H1 (cell line): ENCODE results near the gene KCNH4. TPM values are rescaled to one million over a fixed set of nuclear protein-coding genes. Genes with fewer than 3 reads are reported as not detected.
"Not testable (repeated sequence)": the region's sequence is repeated elsewhere in the genome, so short reads cannot be mapped to it uniquely, and the experiment has no call there.

ENCODE experiments used
- CTCF ChIA-PET: fragments of 300-600 bp; sonication (Branson Sonifier 250); formaldehyde crosslinking; loops from one replicate; lab custom pipeline; 2021; ENCODE audit not compliant: partially characterized antibody; lab: Charles Lee
- POLR2A ChIA-PET: fragments of 300-600 bp; sonication (Branson Sonifier 250); formaldehyde crosslinking; loops from one replicate; lab custom pipeline; 2021; ENCODE audit warnings: inconsistent platforms; ENCODE audit not compliant: partially characterized antibody; lab: Charles Lee
- DNase-seq, 2 experiments: peaks; one replicate each; pipeline versions ENCODE4 v3.0.0 to v3.0.0-alpha.2; 2010 to 2022; ENCODE audit warnings: low spot score in 2 of 2, low read depth in 1 of 2, mixed read lengths in 1 of 2
- FAIRE-seq: peaks from 2 replicates; lab custom pipeline; 2011; peaks lifted over from hg19 to GRCh38; lab: Jason Lieb, UNC
- H2AFZ ChIP-seq: 2 replicates; pipeline ENCODE4 v1.8.1; 2012; ENCODE audit warnings: low read length, inconsistent platforms
- H2AK5ac ChIP-seq: 2 replicates; pipeline ENCODE4 v1.6.1; 2013; ENCODE audit warnings: low read depth, low read length
- H2BK120ac ChIP-seq: replicated peaks from 2 replicates; pipeline ENCODE3; 2013; ENCODE audit warnings: low read depth, low read length, inconsistent platforms
- H2BK12ac ChIP-seq: 2 replicates; pipeline ENCODE4 v1.6.1; 2013; ENCODE audit warnings: low read depth, low read length
- H2BK15ac ChIP-seq: 2 replicates; pipeline ENCODE4 v1.6.1; 2013; ENCODE audit warnings: low read length
- H2BK20ac ChIP-seq: 2 replicates; pipeline ENCODE4 v1.6.1; 2013; ENCODE audit warnings: low read length
- H2BK5ac ChIP-seq: 2 replicates; pipeline ENCODE4 v1.6.1; 2013; ENCODE audit warnings: low read depth, low read length
- H3K14ac ChIP-seq: 2 replicates; pipeline ENCODE4 v1.6.1; 2013; ENCODE audit warnings: inconsistent platforms; ENCODE audit not compliant: insufficient read length
- H3K18ac ChIP-seq: 2 replicates; pipeline ENCODE4 v1.6.1; 2013; ENCODE audit warnings: low read length; ENCODE audit errors: extremely low read depth
- H3K23ac ChIP-seq: 2 replicates; pipeline ENCODE4 v1.6.1; 2013; ENCODE audit warnings: inconsistent platforms; ENCODE audit not compliant: insufficient read length
- H3K23me2 ChIP-seq: 2 replicates; pipeline ENCODE4 v1.6.1; 2013; ENCODE audit warnings: low read depth, low read length
- H3K27ac ChIP-seq: 2 replicates; pipeline ENCODE4 v1.6.1; 2011; ENCODE audit warnings: low read depth, low read length, inconsistent platforms
- H3K27me3 ChIP-seq, 4 experiments: replicated peaks in 1 of 4; 1 replicate in 1 of 4; 2 replicates in 3 of 4; pipeline versions ENCODE4 v1.6.1 to v1.8.1; 2011 to 2013; ENCODE audit warnings: low read length in 3 of 4, mild to moderate bottlenecking in 3 of 4, inconsistent platforms in 2 of 4, mixed read lengths in 2 of 4, moderate library complexity in 1 of 4; ENCODE audit not compliant: control insufficient read depth in 3 of 4, insufficient read depth in 3 of 4; ENCODE audit errors: extremely low read depth in 1 of 4
- H3K36me3 ChIP-seq, 4 experiments: 2 replicates each; pipeline versions ENCODE4 v1.6.1 to v1.8.1; 2011 to 2013; ENCODE audit warnings: mild to moderate bottlenecking in 4 of 4, low read length in 3 of 4, moderate library complexity in 2 of 4, control low read depth in 1 of 4, inconsistent platforms in 1 of 4; ENCODE audit not compliant: insufficient read depth in 4 of 4, control insufficient read depth in 2 of 4
- H3K4ac ChIP-seq: replicated peaks from 2 replicates; pipeline ENCODE3; 2013; ENCODE audit warnings: low read length, low read depth, mixed read lengths, inconsistent platforms; ENCODE audit not compliant: insufficient read length
- H3K4me1 ChIP-seq, 4 experiments: replicated peaks in 1 of 4; 1 replicate in 1 of 4; 2 replicates in 3 of 4; pipeline versions ENCODE4 v1.6.1 to v1.8.1; 2011 to 2013; ENCODE audit warnings: low read length in 3 of 4, inconsistent platforms in 2 of 4, mixed read lengths in 1 of 4; ENCODE audit not compliant: insufficient read depth in 4 of 4, control insufficient read depth in 3 of 4
- H3K4me2 ChIP-seq, 2 experiments: 2 replicates each; pipeline versions ENCODE4 v1.6.1 to v1.8.1; 2011 to 2013; ENCODE audit warnings: low read depth in 2 of 2, low read length in 2 of 2, control low read depth in 1 of 2, inconsistent platforms in 1 of 2, mild to moderate bottlenecking in 1 of 2; ENCODE audit not compliant: insufficient read depth in 1 of 2
- H3K4me3 ChIP-seq, 4 experiments: fragments of 200-600, 300-600 bp in 1 of 4; sonication (generic), shearing (Covaris generic), sonication (Bioruptor Twin) in 1 of 4; 2 replicates each; pipeline versions ENCODE4 v1.5.1 to v1.8.1; 2011 to 2016; ENCODE audit warnings: low read length in 4 of 4, low read depth in 3 of 4, control low read depth in 2 of 4, inconsistent platforms in 2 of 4, mild to moderate bottlenecking in 2 of 4, mixed read lengths in 1 of 4, moderate library complexity in 1 of 4; ENCODE audit not compliant: insufficient read depth in 2 of 4; ENCODE audit errors: extremely low read depth in 1 of 4
- H3K56ac ChIP-seq: replicated peaks from 2 replicates; pipeline ENCODE3; 2013; ENCODE audit warnings: low read depth, mild to moderate bottlenecking, mixed read lengths, low read length, inconsistent platforms; ENCODE audit not compliant: insufficient read length
- H3K79me1 ChIP-seq: 2 replicates; pipeline ENCODE4 v1.6.1; 2013; ENCODE audit warnings: low read depth, low read length, control low read depth
- H3K79me2 ChIP-seq, 2 experiments: 2 replicates each; pipeline versions ENCODE4 v1.6.1 to v1.8.1; 2012 to 2013; ENCODE audit warnings: low read length in 2 of 2, mild to moderate bottlenecking in 2 of 2, inconsistent platforms in 1 of 2; ENCODE audit not compliant: insufficient read depth in 2 of 2, control insufficient read depth in 1 of 2
- H3K9ac ChIP-seq, 4 experiments: replicated peaks in 1 of 4; 1 replicate in 1 of 4; 2 replicates in 3 of 4; pipeline versions ENCODE4 v1.6.1 to v1.8.1; 2011 to 2013; ENCODE audit warnings: low read depth in 3 of 4, low read length in 3 of 4, control low read depth in 2 of 4, mild to moderate bottlenecking in 2 of 4, moderate library complexity in 2 of 4, inconsistent platforms in 1 of 4; ENCODE audit errors: extremely low read depth in 1 of 4
- H3K9me3 ChIP-seq, 2 experiments: 2 replicates each; pipeline versions ENCODE4 v1.6.1 to v1.8.1; 2012 to 2013; ENCODE audit warnings: mild to moderate bottlenecking in 2 of 2, moderate library complexity in 2 of 2, control low read depth in 1 of 2, inconsistent platforms in 1 of 2, low read depth in 1 of 2, low read length in 1 of 2, mixed read lengths in 1 of 2; ENCODE audit not compliant: insufficient read depth in 2 of 2
- H4K20me1 ChIP-seq, 2 experiments: replicated peaks in 1 of 2; 2 replicates each; pipeline versions ENCODE3 to v1.8.1; 2011 to 2013; ENCODE audit warnings: inconsistent platforms in 2 of 2, low read length in 2 of 2, mild to moderate bottlenecking in 1 of 2; ENCODE audit not compliant: insufficient read depth in 2 of 2, control insufficient read depth in 1 of 2
- H4K5ac ChIP-seq: 2 replicates; pipeline ENCODE4 v1.6.1; 2013; ENCODE audit warnings: low read length, low read depth, mixed read lengths, inconsistent platforms; ENCODE audit not compliant: insufficient read length
- H4K8ac ChIP-seq: 2 replicates; pipeline ENCODE4 v1.8.0; 2013; ENCODE audit warnings: mild to moderate bottlenecking, moderate library complexity, low read length, inconsistent platforms; ENCODE audit not compliant: insufficient read depth; ENCODE audit errors: extremely low read depth
- H4K91ac ChIP-seq: replicated peaks from 2 replicates; pipeline ENCODE3; 2013; ENCODE audit warnings: low read length, mixed read lengths, inconsistent platforms; ENCODE audit not compliant: insufficient read length
- whole genome bisulfite sequencing, 2 experiments: shearing (Covaris generic) in 1 of 2; methylation state at CpG; one replicate each; pipeline versions ENCODE4 v1.1.6 to v1.1.7; 2013 to 2015; ENCODE audit warnings: low lambda C conversion rate in 2 of 2, mixed read lengths in 2 of 2, inconsistent platforms in 1 of 2, low coverage in 1 of 2, missing lambda C conversion rate in 1 of 2; ENCODE audit not compliant: insufficient replicate concordance in 2 of 2, insufficient coverage in 1 of 2, insufficient read length in 1 of 2; ENCODE audit errors: extremely low coverage in 1 of 2, missing lambda C conversion rate in 1 of 2; 5-methylcytosine and 5-hydroxymethylcytosine counted together
- polyA plus RNA-seq, 7 experiments: library from polyadenylated mRNA; depleted of rRNA in 3 of 7; stranded (reverse) in 5 of 7; unstranded in 2 of 7; fragments of >200 nt in 5 of 7; fragments of 200-250 nt in 2 of 7; gene quantifications; 1 replicate in 5 of 7; 2 replicates in 1 of 7; 4 replicates in 1 of 7; pipeline versions ENCODE4 v1.2.1 to v1.2.3, GENCODE V29; 2011 to 2013; ENCODE audit warnings: missing spikeins in 2 of 7, mixed read lengths in 2 of 7
- total RNA-seq: library from RNA; stranded (reverse); fragmentation: NEBNext Ultra II Directional; extraction: Animal tissue kit (Norgen Biotek cat#: 25700); gene quantifications from 2 replicates; pipeline ENCODE4 v1.2.1, GENCODE V29; 2021

KCNH4 gene
- total and polyA plus RNA-seq, 2 of the 8 experiments (the other 6 are each of a cell fraction or from before 2014, with no cell fraction given): 0.44 to 0.47 TPM

DNA sequence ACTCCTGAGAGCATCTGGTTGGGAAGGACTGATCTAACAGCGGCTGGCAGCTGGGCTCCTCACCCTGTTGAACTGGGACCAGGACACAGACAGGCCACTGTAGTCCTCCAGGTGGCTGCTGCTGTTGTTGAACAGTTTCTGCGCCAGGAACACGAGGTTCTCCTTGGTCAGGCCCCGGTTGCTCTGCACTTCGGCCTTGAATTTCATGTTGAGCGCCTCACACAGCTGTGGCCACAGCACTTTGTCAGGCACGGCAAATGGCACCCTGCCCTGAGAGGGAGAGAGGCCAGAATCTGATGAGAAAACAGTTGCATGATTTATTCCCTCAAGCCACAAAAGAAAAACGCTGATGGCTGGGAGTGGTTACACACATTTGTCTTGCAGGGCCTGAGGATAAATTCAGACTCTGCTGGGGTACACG lies 31.0 kb upstream of the KCNH4 start:
- not testable (repeated sequence) for H3K23ac ChIP-seq, H3K27ac ChIP-seq, H3K79me1 ChIP-seq, H3K56ac ChIP-seq, H3K18ac ChIP-seq, H3K4ac ChIP-seq, H3K4me1 ChIP-seq, DNase-seq, H3K9ac ChIP-seq, H3K14ac ChIP-seq, H4K91ac ChIP-seq, H2AFZ ChIP-seq, H3K4me2 ChIP-seq, H2BK120ac ChIP-seq, H2BK12ac ChIP-seq, H3K23me2 ChIP-seq, H2BK20ac ChIP-seq, H4K5ac ChIP-seq, FAIRE-seq, H3K27me3 ChIP-seq, H3K79me2 ChIP-seq, H3K4me3 ChIP-seq, H4K8ac ChIP-seq, H3K9me3 ChIP-seq, H4K20me1 ChIP-seq, H2BK15ac ChIP-seq, H2AK5ac ChIP-seq, H2BK5ac ChIP-seq
- CTCF ChIA-PET: interaction anchor here (2.5 to 3.5 kb wide), 2 partner anchors 10 to 12 kb away, joined by 11 to 24 read pairs; no protein-coding TSS in a partner anchor
- H3K36me3 ChIP-seq: peaks cover 5 to 46% (median 26%) of the 10 kb centered on the region in 4 experiments; a peak in 6 of 8 replicates
- POLR2A ChIA-PET: interaction anchor here (1.3 kb wide), 1 partner anchor 11 kb away, joined by 3 read pairs; no protein-coding TSS in a partner anchor
- 89% methylated on average over 9 of the region's 9 CpGs; no CpG with 5 or more reads in 1 of the 2 experiments for WGBS, 2 experiments
